ENCODE results near the gene ELP4.

GRCh38 chr11:31797190-31798056 lies 287.9 kb downstream of the ELP4 start:
- TF ChIP-seq CTCF (IDR thresholded peaks at IDR 0.05) (no peak), POLR2A (IDR thresholded peaks at IDR 0.05) (no peak)
